Activated CD8-positive, alpha-beta memory T cell treated with anti-CD3 and anti-CD28 coated beads for 36 hours (primary cell): ENCODE measurements around the gene BRK1. TPM values are rescaled to one million over a fixed set of nuclear protein-coding genes. Genes with fewer than 3 reads are reported as not detected.
"Not testable (repeated sequence)": the region's sequence is repeated elsewhere in the genome, so short reads cannot be mapped to it uniquely, and the experiment has no call there.

Experiments used
- CTCF ChIA-PET: fragments of 350-600 bp; sonication (Branson Sonifier 250); formaldehyde crosslinking; loops from one replicate; lab custom pipeline; 2021; ENCODE audit warnings: antibody characterized with exemption; lab: Charles Lee
- POLR2A ChIA-PET: fragments of 350-600 bp; sonication (Branson Sonifier 250); formaldehyde crosslinking; loops from one replicate; lab custom pipeline; 2021; ENCODE audit warnings: antibody characterized with exemption; lab: Charles Lee
- total RNA-seq, 2 experiments: library from RNA; stranded (reverse); gene quantifications; one replicate each; pipeline ENCODE4 v1.2.3, GENCODE V29; 2021

The BRK1 gene
- total RNA-seq, 2 experiments from 2014 or later = 99.7 to 101 TPM

DNA sequence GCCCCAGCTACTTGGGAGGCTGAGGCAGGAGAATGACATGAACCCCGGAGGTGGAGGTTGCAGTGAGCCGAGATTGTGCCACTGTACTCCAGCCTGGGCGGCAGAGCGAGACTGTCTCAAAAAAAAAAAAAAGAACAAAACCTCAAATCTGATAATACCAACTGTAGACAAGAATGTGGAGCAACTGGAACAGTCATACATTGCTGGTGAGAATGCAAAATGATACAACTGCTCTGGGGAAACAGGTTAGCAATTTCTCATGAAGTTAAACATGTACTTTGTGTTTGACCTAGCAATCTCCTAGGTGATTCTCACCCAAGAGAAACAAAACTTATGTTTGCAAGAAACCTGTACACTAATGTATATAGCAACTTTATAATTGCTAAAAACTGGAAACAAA is 21.7 kb downstream of the BRK1 start:
- POLR2A ChIA-PET = no interaction called here
- CTCF ChIA-PET = no interaction called here

DNA sequence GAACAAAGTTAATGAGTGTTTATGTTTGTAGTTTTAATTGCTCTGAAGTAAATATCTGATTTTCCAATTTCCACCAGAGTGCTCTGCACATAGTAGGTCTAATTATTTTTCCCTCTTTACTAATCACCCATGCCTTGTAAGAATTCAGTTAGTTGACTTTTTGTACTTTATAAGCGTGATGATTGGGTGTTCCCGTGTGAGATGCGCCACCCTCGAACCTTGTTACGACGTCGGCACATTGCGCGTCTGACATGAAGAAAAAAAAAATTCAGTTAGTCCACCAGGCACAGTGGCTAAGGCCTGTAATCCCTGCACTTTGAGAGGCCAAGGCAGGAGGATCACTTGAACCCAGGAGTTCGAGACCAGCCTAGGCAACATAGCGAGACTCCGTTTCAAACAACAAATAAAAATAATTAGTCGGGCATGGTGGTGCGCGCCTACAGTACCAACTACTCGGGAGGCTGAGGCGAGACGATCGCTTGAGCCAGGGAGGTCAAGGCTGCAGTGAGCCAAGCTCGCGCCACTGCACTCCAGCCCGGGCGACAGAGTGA is 25.6 kb downstream of the BRK1 start:
- POLR2A ChIA-PET = interaction anchor here (0.6 to 1.0 kb wide), 7 partner anchors 49 to 155 kb away, joined by 3 to 7 read pairs (median 4); partner anchors contain the start of gene TATDN2
- CTCF ChIA-PET = interaction anchor here (0.9 to 1.9 kb wide), 3 partner anchors 85 to 146 kb away, joined by 3 to 5 read pairs (median 3); no protein-coding TSS in a partner anchor

DNA sequence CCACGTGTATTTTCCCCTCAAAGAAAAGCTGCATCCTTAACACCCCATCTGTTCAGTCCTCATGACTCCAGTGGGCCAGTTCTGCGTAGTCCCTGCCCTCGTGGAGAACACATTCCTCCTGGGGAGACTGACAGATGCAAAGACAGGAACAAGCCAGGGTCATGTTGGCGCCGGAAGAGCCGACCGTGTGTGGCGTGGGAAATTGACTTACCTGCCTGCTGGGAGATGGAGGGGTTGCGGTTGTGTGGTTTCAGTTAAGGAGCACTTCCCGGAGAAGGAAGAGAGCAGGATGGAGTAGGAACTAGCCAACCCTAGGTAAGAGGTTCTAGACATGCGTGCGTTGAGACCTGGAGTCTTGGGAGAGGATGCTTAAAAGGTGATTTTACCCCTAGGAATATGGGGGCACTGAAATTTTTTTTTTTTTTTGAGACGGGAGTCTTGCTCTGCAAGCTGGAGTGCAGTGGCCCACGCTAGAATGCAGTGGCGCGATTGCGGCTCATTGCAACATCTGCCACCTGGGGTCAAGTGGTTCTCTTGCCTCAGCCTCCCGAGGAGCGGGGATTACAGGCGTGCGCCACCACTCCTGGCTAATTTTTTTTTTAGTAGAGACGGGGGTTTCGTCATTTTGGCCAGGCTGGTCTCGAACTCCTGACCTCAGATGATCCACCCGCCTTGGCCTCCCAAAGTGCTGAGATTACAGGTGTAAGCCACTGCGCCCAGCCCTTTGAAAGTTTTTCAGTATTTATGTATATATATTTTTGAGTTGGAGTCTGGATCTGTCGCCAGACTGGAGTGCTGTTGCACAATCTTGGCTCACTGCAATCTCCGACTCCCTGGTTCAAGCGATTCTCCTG is 27.5 kb downstream of the BRK1 start:
- ChIA-PET POLR2A (interaction anchor here (0.5 to 0.8 kb wide), 4 partner anchors 13 to 119 kb away, joined by 3 read pairs; no protein-coding TSS in a partner anchor), CTCF (interaction anchor here (0.6 to 1.9 kb wide), 4 partner anchors 29 to 401 kb away, joined by 3 to 5 read pairs (median 4); no protein-coding TSS in a partner anchor)

DNA sequence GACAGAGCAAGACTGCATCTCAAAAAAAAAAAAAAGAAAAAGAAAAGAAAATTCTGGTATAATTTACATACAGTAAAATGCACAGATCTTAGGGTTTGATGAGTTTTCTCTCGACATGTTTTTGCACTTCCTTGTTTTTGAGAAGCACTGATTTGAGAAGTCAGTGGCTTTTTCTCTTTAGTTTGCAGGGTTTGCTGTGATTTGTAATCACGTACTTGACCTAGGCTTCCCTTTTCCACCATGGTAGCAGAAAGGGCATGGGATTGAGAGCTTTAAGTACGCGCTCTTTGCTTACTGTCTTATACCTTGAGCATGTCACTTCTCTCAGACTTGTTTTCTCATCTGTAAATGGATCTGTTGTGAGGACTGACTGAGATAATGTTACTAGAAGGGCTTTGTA is 30.2 kb downstream of the BRK1 start:
- POLR2A ChIA-PET = no interaction called here
- CTCF ChIA-PET = no interaction called here

DNA sequence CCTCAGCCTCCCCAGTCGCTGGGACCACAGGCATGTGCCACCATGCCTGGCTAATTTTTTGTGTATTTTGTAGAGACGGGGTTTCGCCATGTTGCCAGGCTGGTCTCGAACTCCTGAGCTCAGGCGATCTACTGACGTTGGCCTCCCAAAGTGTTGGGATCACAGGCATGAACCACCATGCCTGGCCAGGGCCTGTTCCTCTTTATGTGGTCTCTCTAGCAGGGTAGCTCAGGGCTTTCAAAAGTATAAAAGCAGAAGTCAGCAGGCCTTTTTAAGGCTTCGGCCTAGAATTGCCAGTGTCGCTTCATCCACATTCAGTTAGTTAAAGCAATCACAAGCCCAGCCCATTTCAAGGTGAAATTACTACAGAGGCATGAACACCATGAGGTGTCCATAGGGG is 33.8 kb downstream of the BRK1 start:
- CTCF ChIA-PET = interaction anchor here (1.2 kb wide), 1 partner anchor 15 kb away, joined by 3 read pairs; the partner anchor contains the start of gene IRAK2
- POLR2A ChIA-PET = no interaction called here

DNA sequence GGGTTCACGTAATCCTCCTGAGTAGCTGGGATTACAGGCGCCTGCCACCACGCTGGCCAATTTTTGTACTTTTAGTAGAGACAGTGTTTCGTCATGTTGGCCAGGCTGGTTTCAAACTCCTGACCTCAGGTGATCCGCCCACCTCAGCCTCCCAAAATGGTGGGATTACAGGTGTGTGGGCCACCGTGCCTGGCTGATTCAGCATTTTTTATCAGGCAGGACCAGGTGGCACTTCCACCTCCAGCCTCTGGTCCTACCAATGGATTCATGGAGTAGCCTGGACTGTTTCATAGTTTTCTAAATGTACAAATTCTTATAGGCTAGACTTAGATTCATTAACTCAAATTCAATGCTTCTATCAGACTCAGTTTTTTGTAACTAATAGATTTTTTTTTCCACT is 35.5 kb downstream of the BRK1 start:
- POLR2A ChIA-PET = no interaction called here
- CTCF ChIA-PET = no interaction called here

DNA sequence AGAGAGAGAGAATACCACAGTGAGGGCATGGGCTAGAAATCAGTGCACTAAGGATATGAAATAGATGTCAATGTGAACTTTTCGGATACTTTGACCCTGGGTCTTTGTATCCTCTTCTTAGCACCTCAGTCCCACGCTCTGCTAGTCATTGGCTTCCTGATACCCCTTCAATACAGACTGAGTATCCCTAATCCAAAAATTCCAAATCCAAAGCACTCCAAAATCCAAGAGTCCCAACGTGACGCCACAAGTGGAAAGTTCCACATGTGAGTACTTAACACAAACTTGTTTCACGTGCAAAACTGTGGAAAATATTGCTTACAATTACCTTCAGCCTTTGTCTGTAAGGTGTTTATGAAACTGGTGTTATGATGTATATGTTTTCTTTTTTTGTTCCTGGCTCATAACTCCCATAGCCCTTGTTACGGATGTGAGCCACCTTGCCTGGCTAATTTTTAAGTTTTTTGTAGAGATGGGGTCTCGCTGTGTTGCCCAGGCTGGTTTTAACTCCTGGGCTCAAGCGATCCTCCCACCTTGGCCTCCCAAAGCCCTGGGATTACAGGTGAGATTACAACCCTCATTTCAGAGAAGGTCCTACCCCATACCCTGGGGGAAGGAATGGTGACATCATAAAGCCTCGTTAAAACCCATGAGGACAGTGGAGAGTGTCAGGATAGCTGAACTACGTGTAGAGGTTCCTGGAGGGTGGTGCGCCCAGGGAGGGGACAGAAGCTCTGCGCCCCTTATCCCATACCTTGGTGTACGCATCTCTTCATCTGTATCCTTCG is 39.1 kb downstream of the BRK1 start:
- ChIA-PET CTCF (no interaction called here), POLR2A (no interaction called here)

DNA sequence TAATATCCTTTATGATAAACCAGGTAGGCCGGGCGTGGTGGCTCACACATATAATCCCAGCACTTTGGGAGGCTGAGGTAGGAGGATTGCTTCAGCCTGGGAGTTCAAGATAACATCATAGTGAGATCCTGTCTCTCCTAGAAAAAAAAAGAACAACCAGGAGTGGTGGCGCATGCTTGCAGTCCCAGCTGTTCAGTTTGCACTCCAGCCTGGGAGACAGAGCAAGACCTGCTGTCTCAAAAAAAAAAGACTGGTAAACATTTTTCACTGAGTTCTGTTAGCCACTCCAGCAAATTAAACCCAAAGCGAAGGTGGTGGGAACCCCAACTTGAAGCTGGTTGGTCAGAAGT is 39.6 kb downstream of the BRK1 start:
- ChIA-PET CTCF (no interaction called here), POLR2A (no interaction called here)

DNA sequence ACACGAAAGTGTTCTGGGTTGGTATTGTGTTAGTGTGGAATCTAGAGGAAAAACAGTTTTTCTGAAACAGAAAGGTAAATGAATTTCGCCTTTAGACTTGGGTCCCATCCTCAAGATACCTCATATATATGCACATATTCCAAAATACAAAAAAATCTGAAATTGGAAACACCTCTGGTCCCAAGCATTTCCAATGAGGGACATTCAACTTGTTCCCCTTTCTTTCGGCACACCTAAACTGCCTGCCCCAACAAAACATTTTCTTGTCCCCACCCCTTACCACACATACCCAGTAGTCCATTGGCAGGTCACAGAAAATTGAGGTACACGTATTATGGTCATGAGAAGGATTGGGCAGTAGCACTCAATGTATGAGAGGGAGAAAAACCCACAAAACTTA is 40.2 kb downstream of the BRK1 start:
- ChIA-PET CTCF (no interaction called here), POLR2A (no interaction called here)

DNA sequence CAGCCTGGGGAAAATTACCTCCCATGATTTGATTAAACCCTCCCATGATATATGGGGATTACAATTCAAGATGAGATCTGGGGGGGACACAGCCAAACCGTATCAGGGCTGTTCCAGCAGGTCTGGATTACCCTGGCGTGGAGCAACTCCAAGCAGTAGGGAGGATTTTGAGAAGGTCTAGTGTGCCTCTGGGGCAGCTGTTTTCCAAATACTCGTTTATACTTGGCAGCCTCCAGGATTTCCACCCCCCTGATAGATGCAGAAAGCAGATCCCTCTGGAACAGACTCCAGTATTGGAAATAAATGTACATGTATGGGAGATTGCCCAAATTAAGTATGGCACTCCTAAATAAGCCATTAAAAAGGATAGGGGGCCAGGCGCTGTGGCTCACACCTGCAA is 41.6 kb downstream of the BRK1 start:
- ChIA-PET POLR2A (no interaction called here), CTCF (no interaction called here)

DNA sequence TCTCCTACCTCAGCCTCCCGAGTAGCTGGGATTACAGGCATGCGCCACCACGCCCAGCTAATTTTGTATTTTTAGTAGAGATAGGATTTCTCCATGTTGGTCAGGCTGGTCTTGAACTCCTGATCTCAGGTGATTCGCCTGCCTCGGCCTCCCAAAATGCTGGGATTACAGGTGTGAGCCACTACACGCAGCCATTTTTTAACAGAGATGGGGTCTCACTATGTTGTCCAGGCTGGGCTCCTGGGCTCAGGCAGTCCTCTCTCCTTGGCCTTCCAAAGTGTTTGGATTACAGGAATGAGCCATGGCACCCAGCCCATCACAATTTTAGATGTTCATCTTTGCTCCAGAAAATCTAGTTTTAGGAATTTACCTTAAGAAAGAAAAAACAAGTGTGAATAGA is 43.1 kb downstream of the BRK1 start:
- ChIA-PET CTCF (interaction anchor here (0.7 kb wide), 2 partner anchors 37 to 1584 kb away, joined by 3 read pairs; no protein-coding TSS in a partner anchor), POLR2A (interaction anchor here (1.0 kb wide), 1 partner anchor 62 kb away, joined by 7 read pairs; no protein-coding TSS in a partner anchor)

DNA sequence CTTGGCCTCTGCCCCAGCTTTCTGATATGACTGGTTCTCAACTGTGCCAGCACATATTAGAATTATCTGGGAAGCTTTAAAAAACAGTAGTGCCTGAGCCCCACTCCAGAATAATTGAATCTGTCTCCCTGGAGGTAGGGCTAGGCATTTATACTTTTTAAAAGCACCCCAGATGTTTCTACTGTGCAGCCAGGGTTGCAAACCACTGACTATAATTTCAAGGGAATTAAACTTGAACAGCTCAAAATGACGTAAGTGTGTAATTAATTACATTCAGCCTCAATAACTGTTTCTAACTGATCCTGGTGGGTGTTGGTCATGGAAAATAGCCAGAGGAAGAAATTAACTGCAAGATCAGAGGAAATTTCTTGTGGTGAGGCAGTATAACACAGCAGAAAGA is 44.9 kb downstream of the BRK1 start:
- POLR2A ChIA-PET = no interaction called here
- CTCF ChIA-PET = no interaction called here

DNA sequence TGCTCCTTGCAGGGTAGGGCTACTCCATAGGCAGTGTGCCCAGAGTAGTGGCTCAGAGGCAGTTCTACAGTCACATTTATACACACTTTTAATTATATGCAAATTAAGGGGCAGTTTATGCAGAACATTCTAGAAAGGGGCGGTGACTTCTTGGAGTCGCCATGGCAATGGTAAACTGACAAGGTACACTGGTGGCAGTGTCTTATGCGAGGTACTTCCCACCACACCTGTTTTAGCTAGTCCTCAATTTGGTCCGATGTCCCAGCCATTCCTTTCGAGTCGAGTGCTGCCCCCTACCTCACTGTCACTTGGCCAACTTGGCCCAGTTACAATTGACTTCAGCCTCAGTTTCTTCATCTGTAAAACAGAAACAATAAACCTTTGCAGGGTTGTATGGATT is 45.5 kb downstream of the BRK1 start:
- POLR2A ChIA-PET = interaction anchor here (0.6 kb wide), 1 partner anchor 46 kb away, joined by 4 read pairs; no protein-coding TSS in a partner anchor
- CTCF ChIA-PET = no interaction called here

DNA sequence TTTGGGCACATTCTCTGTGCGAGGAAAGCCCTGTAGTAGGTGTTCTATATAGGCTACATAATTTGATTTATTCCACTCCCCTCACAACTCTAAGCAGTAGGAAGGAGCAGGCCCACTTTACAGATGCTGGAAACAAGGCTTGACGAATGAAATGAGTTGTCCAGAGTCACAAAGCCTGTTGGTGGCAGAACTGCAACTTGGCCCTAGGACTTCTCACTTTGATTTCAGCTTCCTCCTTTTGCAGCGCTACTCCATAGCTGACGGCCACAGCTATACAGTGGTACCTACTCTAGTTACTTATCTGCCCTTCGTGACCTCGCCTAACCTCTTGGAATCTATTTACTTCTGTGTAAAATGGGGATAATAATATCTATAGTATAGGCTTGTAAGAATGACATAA is 46.7 kb downstream of the BRK1 start:
- ChIA-PET POLR2A (no interaction called here), CTCF (no interaction called here)

DNA sequence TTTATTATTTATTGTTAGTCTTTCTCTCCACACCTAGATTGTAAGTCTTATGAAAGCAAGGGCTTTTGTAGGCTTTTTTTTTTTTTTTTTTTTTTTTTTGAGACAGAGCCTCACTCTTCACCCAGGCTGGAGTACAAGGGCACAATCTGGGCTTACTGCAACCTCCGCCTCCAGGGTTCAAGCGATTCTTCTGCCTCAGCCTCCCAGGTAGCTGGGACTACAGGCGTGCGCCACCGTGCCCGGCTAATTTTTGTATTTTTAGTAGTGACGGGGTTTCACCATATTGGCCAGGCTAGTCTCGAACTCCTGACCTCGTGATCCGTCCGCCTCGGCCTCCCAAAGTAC is 48.7 kb downstream of the BRK1 start:
- POLR2A ChIA-PET = not testable (repeated sequence)
- CTCF ChIA-PET = interaction anchor here (0.7 to 2.1 kb wide), 5 partner anchors 15 to 58 kb away, joined by 3 to 4 read pairs (median 3); no protein-coding TSS in a partner anchor

DNA sequence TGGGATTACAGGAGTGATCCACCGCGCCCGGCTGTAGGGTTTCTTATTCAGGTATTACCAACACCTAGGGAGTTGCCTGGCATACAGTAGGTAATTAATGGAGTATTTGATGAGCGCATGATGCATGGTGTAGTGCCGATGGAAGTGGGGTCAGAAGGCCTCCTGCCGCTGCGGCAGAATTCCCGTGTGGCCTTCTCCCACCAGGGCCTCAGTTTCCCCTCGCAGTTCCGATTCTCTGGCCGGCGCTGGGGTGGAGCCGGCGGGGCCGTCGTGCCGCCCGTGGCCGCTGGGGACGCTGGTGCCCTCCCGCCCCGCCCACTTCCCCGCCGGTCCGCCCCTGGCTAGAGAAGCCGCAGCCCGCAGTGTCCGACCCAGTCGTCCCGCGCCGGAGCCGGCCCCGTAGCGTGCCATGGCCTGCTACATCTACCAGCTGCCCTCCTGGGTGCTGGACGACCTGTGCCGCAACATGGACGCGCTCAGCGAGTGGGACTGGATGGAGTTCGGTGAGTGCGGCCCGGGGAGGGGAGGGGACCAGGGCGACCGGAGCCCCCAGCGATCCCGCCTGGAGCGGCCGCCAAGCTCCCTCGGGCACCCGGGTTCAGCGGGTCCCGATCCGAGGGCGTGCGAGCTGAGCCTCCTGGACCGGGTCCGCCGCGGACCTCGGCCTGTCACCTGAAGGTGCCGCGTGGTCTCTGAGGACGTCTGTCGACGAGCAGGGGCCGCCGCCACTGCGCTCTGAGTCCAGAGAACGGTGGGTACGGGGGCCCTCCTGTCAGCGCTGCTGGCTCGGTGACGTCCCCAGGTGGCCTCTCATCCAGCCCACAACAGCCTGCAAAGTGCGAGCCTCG is 49.3 kb downstream of the BRK1 start, which contains the start of gene IRAK2:
IRAK2 (plus strand) TSS at position 374 of the 848 bp plus-strand sequence; CDS start at position 410, 36 bp downstream.
- ChIA-PET POLR2A (no interaction called here), CTCF (interaction anchor here (0.7 to 2.1 kb wide), 9 partner anchors 16 to 63 kb away, joined by 3 to 6 read pairs (median 3); no protein-coding TSS in a partner anchor)

DNA sequence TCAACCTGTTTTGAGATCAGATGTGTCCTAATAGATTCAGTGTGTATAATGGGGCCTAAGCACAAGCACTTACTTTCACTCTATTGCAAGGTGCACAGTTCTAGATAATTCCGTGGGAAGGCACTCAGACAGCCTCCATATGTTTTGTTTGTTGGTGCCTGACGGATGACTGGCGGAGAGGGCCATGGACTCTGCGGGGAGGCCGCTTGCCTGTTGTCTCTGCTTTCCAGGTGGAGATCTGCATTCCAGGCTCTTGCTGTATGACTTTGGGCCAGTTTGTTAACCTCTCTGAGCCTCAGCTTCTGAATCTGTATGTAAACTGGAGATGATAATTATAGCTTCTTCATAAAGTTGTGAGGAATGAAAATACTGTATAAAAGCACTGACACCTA is 50.7 kb downstream of the BRK1 start:
- ChIA-PET POLR2A (no interaction called here), CTCF (interaction anchor here (0.6 to 2.0 kb wide), 6 partner anchors 10 to 724 kb away, joined by 3 to 6 read pairs (median 4); no protein-coding TSS in a partner anchor)

DNA sequence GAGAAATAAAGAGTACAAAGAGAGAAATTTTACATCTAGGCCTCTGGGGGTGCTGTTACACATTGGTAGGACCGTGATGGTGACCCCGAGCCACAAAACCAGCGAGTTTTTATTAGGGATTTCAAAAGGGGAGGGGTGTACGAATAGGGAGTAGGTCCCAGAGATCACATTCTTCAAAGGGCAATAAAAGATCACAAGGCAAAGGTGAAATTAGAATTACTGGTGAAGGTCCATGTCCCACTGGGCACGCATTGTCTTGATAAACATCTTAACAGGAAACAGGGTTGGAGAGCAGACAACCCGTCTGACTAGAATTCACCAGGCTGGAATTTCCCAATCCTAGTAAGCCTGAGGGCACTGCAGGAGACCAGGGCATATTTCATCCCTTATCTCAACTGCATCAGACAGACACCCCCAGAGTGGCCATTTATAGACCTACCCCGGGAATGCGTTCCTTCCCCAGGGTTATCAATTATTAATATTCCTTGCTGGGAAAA is 53.6 kb downstream of the BRK1 start:
- ChIA-PET POLR2A (no interaction called here), CTCF (no interaction called here)
